Muscle layer of colon (tissue), 2 donors: ENCODE measurements around the gene ABCD1.
A peak's percentile ranks its signal among the peaks of the same experiment; 100 is the strongest.
"Not testable (repeated sequence)": the region's sequence is repeated elsewhere in the genome, so short reads cannot be mapped to it uniquely, and the experiment has no call there.

Experiments
- H3K27ac ChIP-seq: one replicate; pipeline ENCODE4 v1.7.0; 2013; ENCODE audit warnings: low read depth, mild to moderate bottlenecking, low read length, moderate library complexity
- H3K27me3 ChIP-seq, 2 donors: one replicate each; pipeline ENCODE4 v1.7.0; 2013; ENCODE audit warnings: low read length in 2 of 2, mild to moderate bottlenecking in 2 of 2; ENCODE audit not compliant: insufficient read depth in 2 of 2, control insufficient read depth in 1 of 2
- H3K36me3 ChIP-seq: one replicate; pipeline ENCODE4 v1.7.0; 2013; ENCODE audit warnings: mild to moderate bottlenecking, low read length; ENCODE audit not compliant: insufficient read depth
- H3K4me1 ChIP-seq: one replicate; pipeline ENCODE4 v1.7.0; 2013; ENCODE audit warnings: mild to moderate bottlenecking, low read length; ENCODE audit not compliant: insufficient read depth
- H3K4me3 ChIP-seq, 2 donors: one replicate each; pipeline ENCODE4 v1.7.0; 2013; ENCODE audit warnings: low read length in 2 of 2, low read depth in 1 of 2, mild to moderate bottlenecking in 1 of 2, moderate library complexity in 1 of 2
- H3K9ac ChIP-seq: one replicate; pipeline ENCODE4 v1.7.0; 2013; ENCODE audit warnings: low read length
- H3K9me3 ChIP-seq: one replicate; pipeline ENCODE4 v1.7.0; 2013; ENCODE audit warnings: mild to moderate bottlenecking, low read length
- donor health status: abdominal sarcoma.
- donor health status: Adenocarcinoma of cecum.

ABCD1 gene

DNA sequence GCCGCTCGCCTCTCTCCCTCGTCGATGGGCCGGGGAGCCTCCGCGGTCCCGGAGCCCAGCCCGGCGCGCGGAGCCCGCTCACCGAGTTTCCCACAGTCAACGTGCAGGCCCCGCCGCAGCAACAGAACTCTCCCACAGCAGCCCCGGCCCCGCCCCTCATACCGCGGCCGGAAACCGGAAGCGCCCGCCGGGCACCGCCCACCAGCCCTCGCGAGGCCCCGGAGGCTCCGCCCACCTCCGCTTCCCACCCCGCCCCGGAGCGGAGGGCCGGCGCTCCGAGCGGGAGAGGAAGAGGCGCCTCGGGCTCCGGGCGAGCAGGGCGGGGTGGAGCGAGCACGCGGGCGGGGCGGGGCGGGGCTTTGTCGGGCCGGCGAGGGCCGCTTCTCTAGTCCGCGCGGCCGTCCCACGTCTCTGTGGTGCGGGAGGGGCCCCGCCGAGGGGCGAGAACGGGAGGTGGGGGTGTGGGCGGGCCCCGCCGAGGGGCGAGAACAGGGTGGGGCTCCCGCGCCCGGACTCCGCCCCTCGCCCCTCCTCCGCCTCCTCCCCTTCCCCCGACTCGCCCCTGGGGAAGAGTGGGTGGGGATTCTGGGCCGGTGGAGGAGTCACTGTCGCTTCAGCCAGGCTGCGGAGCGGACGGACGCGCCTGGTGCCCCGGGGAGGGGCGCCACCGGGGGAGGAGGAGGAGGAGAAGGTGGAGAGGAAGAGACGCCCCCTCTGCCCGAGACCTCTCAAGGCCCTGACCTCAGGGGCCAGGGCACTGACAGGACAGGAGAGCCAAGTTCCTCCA lies at the start of gene ABCD1, which contains the start of gene BCAP31:
Gene ABCD1 (plus strand): TSS at position 605 of the 787 bp plus-strand sequence. CDS start 411 bp downstream, outside the sequence.
Gene BCAP31 (minus strand): TSS at position 136 of the 787 bp plus-strand sequence. CDS start 1,143 bp downstream, outside the sequence.
- no peaks in the 10 kb centered on the region for H3K27me3 ChIP-seq
- H3K4me3 ChIP-seq = peak within 1 kb of the TSS; percentile 58 to 80
- peaks cover 27% of the 10 kb centered on the region for H3K36me3 ChIP-seq
- H3K9me3 ChIP-seq = no peaks in the 10 kb centered on the region
- peak within 1 kb of the TSS; percentile 49 for H3K9ac ChIP-seq
- peak within 1 kb of the TSS; percentile 82 for H3K27ac ChIP-seq
- peaks cover 33% of the 10 kb centered on the region for H3K4me1 ChIP-seq

DNA sequence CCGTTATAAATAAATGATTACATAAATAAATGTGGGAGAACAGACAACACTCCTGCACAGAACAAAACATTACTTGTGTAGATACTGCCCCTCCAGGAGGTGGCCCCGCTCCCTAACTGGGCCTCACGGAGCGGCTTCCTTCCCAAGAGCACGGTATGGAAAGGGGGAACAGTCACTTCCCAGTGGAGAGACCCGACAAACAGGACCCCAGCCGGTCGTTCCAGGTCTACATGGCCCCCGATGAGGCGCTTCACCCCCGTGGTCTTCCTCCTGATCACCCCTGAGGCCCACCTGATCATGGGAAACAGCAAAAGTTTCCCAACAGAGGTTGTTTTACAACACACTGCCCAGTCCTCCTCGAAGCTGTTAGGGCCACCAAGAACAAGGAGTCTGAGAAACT lies 43.5 kb upstream of the ABCD1 start:
- Histone ChIP-seq H3K4me3 (no peak overlapping the region), H3K27ac (no peak overlapping the region), H3K36me3 (no peaks in the 10 kb centered on the region), H3K9ac (no peak overlapping the region), H3K27me3 (peaks cover 0 to 8% of the 10 kb centered on the region in 2 donors), H3K4me1 (no peaks in the 10 kb centered on the region), H3K9me3 (no peaks in the 10 kb centered on the region)

DNA sequence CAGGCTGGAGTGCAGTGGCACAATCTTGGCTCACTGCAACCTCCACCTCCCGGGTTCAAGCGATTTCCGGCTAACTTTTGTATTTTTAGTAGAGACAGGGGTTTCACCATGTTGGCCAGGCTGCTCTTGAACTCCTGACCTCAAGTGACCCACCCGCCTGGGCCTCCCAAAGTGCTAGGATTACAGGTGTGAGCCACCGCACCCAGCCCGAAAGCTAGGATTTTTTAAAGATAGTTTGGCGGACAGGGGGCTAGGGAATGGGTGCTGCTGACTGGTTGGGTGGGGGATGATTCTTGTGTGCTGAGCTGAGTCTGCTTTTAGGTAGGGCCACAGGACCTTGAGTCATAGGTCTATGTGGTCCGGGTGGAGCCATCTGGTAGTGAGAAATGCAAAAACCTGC lies 41.2 kb upstream of the ABCD1 start:
- not testable (repeated sequence) for H3K4me1 ChIP-seq, H3K4me3 ChIP-seq, H3K9me3 ChIP-seq, H3K27ac ChIP-seq, H3K9ac ChIP-seq, H3K36me3 ChIP-seq
- peaks cover 0 to 12% of the 10 kb centered on the region in 2 donors for H3K27me3 ChIP-seq

DNA sequence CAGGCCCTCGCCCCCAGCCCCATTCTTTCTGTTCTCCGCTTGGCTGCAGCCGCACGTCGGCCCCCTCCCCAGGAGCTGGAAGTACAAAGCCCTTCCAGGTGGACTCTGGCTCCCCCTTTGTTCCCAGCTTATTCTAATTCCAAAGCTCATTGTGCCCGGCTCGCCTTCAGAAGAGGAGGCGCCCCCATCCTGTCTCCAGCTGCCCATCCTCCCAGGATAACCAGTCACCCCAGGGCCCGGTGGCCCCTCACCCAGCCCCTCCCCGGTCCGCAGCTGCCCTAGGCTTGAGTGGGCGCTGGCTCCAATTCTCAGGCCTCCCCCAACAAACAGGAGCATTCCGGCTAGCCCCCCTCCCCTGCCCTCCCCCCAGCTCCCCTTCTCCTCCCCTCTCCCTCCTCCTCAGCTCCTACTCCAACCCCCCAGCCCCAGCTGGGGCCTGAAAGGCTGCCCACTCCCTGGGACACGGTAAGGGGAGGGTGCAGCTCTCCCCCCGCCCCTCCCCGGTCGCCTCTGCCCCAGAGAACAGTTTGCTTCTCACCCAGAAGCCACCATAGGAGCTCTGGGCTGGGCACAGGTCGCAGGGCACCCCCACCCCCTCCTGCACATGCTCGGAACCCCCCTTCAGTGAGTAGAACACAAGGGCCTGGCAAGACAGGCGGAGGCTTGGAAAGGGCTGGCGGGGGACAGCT lies 40.0 kb upstream of the ABCD1 start:
- H3K4me3 ChIP-seq = no peak overlapping the region
- no peaks in the 10 kb centered on the region for H3K9me3 ChIP-seq
- H3K27me3 ChIP-seq = peaks cover 0 to 13% of the 10 kb centered on the region in 2 donors
- H3K36me3 ChIP-seq = no peaks in the 10 kb centered on the region
- H3K9ac ChIP-seq = no peak overlapping the region
- H3K4me1 ChIP-seq = peaks cover 2% of the 10 kb centered on the region
- H3K27ac ChIP-seq = no peak overlapping the region

DNA sequence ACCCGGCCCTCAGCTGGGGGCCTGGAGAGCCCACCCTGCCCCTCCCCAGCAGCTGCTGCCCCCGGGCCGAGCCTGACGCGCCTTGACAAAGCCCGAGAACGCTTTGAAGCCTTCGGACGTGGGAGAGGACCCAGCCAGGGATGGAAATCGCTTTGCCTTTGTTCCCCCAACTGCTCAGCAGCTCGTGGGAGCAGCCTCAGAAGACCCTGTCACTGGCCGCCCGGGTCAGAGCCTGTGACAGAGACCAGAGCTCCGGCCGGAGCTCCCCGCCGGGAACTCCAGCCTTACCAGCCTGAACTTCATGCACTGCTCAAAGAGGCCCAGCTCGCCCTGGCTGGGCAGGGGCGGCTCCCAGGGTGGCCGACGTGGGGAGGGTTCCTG lies 39.5 kb upstream of the ABCD1 start:
- no peaks in the 10 kb centered on the region for H3K36me3 ChIP-seq
- no peak overlapping the region for H3K9ac ChIP-seq
- H3K9me3 ChIP-seq = no peaks in the 10 kb centered on the region
- peaks cover 0 to 18% of the 10 kb centered on the region in 2 donors for H3K27me3 ChIP-seq
- peaks cover 7% of the 10 kb centered on the region for H3K4me1 ChIP-seq
- H3K27ac ChIP-seq = no peak overlapping the region
- no peak overlapping the region for H3K4me3 ChIP-seq

DNA sequence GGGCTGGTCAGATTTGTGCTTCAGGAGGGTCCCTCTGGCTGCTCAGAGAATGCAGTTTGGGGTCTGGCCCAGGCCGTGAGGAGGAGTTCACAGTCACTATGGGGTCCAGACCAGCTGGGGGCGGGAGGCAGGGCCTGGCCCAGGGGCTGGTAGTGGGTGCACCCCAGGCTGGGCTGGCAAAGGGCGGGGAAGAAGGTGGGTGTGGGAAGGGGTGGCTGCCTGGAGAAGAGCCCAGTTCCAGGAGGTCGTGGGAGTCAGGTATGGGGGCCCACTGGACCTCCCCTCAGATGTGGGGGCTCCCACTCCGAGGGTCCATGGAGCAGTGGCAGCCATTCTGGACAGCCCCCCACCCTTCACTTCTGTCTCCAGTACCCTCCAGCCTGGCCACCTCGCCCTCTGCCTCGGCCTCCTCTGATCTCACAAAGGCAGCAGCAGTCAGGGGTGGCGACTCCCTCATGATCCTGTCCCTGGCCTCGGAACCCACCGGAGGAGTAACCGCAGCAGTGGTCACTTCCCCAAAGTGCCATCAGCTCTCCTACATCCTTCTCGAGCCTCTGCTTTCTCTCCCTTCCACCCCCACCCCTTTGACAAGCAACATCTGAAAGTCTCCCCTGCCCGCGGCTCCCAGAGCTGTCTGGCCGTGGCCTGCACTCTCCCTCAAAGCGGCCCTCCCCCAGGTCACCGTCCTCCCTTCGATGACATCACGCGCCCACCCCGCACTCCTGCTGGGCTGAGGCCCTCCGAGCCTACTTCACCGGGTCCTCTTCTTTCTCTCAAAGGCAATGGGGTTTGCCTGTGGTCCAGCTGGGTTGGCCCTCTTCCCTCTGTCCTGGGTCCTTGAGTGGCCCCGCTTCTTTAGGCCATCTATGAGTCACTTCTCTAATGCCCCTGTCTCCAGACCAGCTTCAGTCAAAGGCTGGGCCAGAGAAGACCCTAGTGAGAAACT lies 38.6 kb upstream of the ABCD1 start:
- H3K9ac ChIP-seq = no peak overlapping the region
- no peaks in the 10 kb centered on the region for H3K36me3 ChIP-seq
- H3K27ac ChIP-seq = no peak overlapping the region
- peaks cover 0 to 18% of the 10 kb centered on the region in 2 donors for H3K27me3 ChIP-seq
- H3K9me3 ChIP-seq = no peaks in the 10 kb centered on the region
- peaks cover 10% of the 10 kb centered on the region for H3K4me1 ChIP-seq
- no peak overlapping the region for H3K4me3 ChIP-seq

DNA sequence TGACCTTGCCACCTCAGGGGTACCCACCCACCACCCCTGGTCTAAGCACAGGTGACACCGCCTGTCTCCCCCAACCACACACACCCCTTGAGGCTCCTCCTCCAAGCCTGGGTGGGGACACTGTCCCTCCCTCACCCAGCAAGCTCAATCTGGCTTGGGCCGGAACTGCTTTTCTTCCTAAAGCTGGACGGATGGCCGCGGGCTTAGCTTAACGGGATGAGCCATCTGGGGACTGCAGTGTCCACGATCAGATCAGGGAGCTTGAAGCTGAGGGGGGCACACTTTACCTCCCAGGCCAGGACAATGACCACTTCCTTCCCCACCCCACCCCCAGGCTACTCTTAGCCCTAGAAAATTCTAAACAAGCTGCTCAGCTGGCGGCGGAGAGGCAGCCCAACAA lies 37.9 kb upstream of the ABCD1 start:
- Histone ChIP-seq H3K9ac (no peak overlapping the region), H3K36me3 (no peaks in the 10 kb centered on the region), H3K9me3 (no peaks in the 10 kb centered on the region), H3K4me3 (no peak overlapping the region), H3K27me3 (peaks cover 0 to 18% of the 10 kb centered on the region in 2 donors), H3K27ac (no peak overlapping the region), H3K4me1 (peaks cover 10% of the 10 kb centered on the region)

DNA sequence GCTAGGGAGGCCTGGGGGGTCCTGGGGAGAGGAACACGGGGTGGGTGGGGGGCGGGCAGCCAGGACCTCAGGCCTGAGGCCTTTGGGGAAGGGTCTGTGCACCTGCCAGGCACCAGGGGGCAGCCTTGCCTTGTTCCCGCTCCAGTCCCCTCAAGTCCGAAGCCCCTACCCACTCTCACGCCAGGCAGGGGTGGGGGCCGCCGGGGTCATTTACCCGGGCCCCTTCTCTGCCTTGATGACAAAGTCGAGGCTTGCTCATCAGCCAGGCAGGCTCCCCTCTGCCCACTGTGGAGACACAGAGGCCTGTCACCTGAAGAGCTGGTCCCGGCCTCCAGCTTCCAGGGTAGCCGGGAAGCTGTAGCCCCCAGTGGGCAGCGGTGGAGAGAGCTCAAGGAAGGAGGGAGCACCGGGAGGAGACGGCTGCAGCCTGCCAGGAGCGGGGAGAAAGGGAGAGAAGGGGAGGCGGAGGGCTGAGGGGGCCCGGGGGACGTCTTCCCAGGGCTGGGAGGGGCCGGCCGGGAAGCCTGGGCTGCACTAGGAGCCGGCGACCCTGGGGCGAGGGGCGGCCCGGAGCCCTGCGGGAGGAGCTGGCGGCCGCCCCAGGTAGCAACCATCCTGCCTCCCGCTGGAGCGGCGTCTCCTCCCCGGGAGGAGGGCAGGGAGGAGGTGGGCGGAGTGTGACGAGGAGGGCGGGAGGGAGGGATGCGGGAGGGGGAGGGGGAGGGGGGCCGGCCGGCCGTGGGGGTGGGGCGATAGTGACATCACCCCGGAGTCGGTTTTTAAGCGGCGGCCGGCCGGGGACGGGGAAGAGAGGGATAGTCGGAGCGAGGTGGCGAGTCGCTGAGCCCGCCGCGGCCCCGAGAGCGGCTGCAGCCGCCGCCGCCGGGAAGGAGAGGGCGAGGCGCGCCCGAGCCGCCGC lies 37.3 kb upstream of the ABCD1 start, which contains the start of gene SLC6A8:
Gene SLC6A8 (plus strand): TSS at position 806 of the 919 bp plus-strand sequence. CDS start 649 bp downstream, outside the sequence.
- Histone ChIP-seq H3K9ac (no peak within 1 kb of the TSS), H3K9me3 (no peaks in the 10 kb centered on the region), H3K36me3 (no peaks in the 10 kb centered on the region), H3K27ac (no peak within 1 kb of the TSS), H3K4me3 (no peak within 1 kb of the TSS), H3K27me3 (peaks cover 0 to 18% of the 10 kb centered on the region in 2 donors), H3K4me1 (peaks cover 10% of the 10 kb centered on the region)

DNA sequence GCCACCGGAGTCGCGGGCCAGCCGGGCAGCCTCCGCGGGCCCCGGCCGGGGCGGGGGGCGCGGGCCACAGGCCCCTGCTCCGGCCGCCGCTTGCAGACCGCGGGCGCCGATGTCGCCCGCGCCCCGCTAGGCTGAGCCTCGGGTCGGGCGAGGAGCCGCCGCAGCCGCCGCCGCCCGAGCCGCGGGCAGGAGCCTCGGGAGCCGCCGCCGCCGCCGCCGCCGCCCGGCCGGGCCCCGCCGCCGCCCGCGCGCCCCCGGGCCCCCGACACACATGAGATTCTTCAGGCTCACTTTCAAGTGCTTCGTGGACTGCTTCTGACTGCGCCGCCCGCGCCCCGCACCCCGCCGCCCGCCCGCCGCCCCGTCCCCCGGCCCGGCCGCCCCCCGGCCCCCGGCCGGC lies 36.6 kb upstream of the ABCD1 start:
- no peaks in the 10 kb centered on the region for H3K36me3 ChIP-seq
- no peak overlapping the region for H3K27ac ChIP-seq
- H3K9ac ChIP-seq = no peak overlapping the region
- peaks cover 10% of the 10 kb centered on the region for H3K4me1 ChIP-seq
- H3K4me3 ChIP-seq = no peak overlapping the region
- H3K9me3 ChIP-seq = no peaks in the 10 kb centered on the region
- peaks cover 0 to 18% of the 10 kb centered on the region in 2 donors for H3K27me3 ChIP-seq

DNA sequence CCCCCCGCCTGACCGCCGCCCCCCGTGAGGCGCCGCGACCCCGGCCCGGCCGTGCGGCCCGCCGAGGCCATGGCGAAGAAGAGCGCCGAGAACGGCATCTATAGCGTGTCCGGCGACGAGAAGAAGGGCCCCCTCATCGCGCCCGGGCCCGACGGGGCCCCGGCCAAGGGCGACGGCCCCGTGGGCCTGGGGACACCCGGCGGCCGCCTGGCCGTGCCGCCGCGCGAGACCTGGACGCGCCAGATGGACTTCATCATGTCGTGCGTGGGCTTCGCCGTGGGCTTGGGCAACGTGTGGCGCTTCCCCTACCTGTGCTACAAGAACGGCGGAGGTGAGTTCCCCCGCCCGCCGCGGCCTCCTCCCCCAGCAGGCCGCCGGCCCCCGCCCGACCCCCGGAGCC lies 36.1 kb upstream of the ABCD1 start:
- Histone ChIP-seq H3K9ac (no peak overlapping the region), H3K4me1 (peaks cover 10% of the 10 kb centered on the region), H3K27me3 (peaks cover 0 to 18% of the 10 kb centered on the region in 2 donors), H3K9me3 (no peaks in the 10 kb centered on the region), H3K4me3 (no peak overlapping the region), H3K36me3 (no peaks in the 10 kb centered on the region), H3K27ac (no peak overlapping the region)
